22Rv1 (cell line): Measurements from ENCODE around the gene RHOA.

Experiments
- ZFX ChIP-seq: fragments of 450-650 bp; IDR thresholded peaks from 2 replicates; pipeline ENCODE4 v1.6.1; 2017; ENCODE audit warnings: antibody characterized with exemption, borderline replicate concordance
- TF ChIP-seq, protein P1 (sequence below): fragments of 450-650 bp; IDR thresholded peaks from 2 replicates; pipeline ENCODE4 v1.5.1; 2017; ENCODE audit warnings: mild to moderate bottlenecking

DNA sequence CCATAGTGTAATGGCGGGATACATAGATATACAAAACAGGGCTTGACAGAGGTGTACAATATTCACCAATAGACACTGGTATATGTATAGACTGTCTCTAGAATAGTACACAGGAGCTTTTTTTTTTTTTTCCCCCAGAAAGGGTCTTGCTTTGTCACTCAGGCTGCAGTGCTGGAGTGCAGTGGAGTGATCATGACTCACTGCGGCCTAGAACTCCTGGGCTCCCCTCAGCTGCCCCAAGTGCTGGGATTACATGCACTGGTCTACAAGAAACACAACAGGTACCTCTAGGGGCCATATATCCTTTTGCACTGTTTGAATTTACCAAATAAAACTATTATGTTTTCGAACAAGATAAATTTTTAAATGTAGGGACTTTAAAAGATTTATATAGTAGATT lies 12.3 kb downstream of the RHOA start:
- TF ChIP-seq ZFX = no peak
- TF ChIP-seq, protein P1, sequence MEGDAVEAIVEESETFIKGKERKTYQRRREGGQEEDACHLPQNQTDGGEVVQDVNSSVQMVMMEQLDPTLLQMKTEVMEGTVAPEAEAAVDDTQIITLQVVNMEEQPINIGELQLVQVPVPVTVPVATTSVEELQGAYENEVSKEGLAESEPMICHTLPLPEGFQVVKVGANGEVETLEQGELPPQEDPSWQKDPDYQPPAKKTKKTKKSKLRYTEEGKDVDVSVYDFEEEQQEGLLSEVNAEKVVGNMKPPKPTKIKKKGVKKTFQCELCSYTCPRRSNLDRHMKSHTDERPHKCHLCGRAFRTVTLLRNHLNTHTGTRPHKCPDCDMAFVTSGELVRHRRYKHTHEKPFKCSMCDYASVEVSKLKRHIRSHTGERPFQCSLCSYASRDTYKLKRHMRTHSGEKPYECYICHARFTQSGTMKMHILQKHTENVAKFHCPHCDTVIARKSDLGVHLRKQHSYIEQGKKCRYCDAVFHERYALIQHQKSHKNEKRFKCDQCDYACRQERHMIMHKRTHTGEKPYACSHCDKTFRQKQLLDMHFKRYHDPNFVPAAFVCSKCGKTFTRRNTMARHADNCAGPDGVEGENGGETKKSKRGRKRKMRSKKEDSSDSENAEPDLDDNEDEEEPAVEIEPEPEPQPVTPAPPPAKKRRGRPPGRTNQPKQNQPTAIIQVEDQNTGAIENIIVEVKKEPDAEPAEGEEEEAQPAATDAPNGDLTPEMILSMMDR = no peak
